Measurements from ENCODE around the gene RABGAP1L. TPM values are rescaled to one million over a fixed set of nuclear protein-coding genes. Genes with fewer than 3 reads are reported as not detected.
"Not testable (repeated sequence)": the region's sequence is repeated elsewhere in the genome, so short reads cannot be mapped to it uniquely, and the experiment has no call there.

Gene RABGAP1L
- total and polyA plus RNA-seq, 11 donors, result 18.6 to 195 (median 98.4) TPM

DNA sequence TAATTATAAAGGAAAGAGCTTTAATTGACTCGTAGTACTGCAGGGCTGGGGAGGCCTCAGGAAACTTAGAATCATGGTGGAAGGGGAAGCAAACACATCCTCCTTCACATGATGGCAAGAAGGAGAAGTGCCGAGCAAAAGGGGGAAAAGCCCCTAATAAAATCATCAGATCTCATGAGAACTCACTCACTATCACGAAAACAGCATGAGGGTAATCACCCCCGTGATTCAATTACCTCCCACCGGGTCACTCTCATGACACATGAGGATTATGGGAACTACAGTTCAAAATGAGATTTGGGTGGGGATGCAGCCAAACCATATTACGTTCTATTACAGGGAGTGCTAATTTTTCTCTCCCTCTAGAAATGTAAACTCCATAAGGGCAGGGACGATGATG lies 878.1 kb downstream of the RABGAP1L start:
- Histone ChIP-seq H3K27ac (no peak overlapping the region), H3K4me1 (no peaks in the 10 kb centered on the region), H3K9me3 (no peaks in the 10 kb centered on the region), H3K4me3 (no peak overlapping the region), H3K36me3 (no peaks in the 10 kb centered on the region), H3K27me3 (no peaks in the 10 kb centered on the region)
- ATAC-seq, result no peak
- intact Hi-C loops (cut with DNase I), result loop anchor here in 2 of 10 donors (10.0 kb wide), 1 partner anchor 277 kb away; no protein-coding TSS in a partner anchor
- no peak for TF ChIP-seq POLR2A (IDR thresholded peaks at IDR 0.05)
- TF ChIP-seq, protein P1, sequence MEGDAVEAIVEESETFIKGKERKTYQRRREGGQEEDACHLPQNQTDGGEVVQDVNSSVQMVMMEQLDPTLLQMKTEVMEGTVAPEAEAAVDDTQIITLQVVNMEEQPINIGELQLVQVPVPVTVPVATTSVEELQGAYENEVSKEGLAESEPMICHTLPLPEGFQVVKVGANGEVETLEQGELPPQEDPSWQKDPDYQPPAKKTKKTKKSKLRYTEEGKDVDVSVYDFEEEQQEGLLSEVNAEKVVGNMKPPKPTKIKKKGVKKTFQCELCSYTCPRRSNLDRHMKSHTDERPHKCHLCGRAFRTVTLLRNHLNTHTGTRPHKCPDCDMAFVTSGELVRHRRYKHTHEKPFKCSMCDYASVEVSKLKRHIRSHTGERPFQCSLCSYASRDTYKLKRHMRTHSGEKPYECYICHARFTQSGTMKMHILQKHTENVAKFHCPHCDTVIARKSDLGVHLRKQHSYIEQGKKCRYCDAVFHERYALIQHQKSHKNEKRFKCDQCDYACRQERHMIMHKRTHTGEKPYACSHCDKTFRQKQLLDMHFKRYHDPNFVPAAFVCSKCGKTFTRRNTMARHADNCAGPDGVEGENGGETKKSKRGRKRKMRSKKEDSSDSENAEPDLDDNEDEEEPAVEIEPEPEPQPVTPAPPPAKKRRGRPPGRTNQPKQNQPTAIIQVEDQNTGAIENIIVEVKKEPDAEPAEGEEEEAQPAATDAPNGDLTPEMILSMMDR (IDR thresholded peaks at IDR 0.05), result no peak
- DNase-seq, result no peak
- 55 to 66% (median 60%) methylated on average over 7 of the region's 7 CpGs for WGBS, 4 donors

DNA sequence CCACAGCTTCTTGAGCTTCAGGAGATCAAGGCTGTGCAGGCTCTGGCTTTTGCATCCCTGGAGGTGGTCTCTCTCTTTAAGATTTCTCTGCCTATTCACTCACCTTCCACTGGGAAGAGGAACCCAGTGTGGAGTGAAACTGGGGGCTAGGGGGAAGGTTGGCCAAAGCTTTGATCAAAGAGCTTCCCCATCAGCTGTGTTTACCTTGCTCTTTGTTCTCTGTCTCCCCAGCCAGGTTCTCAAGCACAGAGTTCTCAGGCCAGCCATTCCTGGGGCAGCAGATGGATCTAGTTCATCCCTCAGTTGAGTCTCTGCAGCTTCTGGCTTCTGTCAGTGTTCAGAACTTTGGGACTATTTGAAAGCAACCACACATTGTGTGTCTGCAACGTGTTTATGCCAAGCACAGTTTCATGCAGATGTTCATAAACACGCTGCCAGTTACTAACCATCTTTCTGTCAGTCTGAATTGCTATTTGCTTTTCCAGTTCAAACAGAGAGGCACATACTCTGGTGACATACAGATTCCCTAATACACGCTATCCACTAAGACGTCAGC lies 881.1 kb downstream of the RABGAP1L start:
- no peak for TF ChIP-seq POLR2A (IDR thresholded peaks at IDR 0.05)
- TF ChIP-seq, protein P1 (IDR thresholded peaks at IDR 0.05), result no peak
- H3K27me3 ChIP-seq, result peaks cover 0 to 4% (median 0%) of the 10 kb centered on the region in 9 donors
- H3K27ac ChIP-seq, result no peak overlapping the region
- H3K4me3 ChIP-seq, result no peak overlapping the region
- no peaks in the 10 kb centered on the region for H3K9me3 ChIP-seq
- no peaks in the 10 kb centered on the region for H3K36me3 ChIP-seq
- 66 to 79% (median 77%) methylated on average over 4 of the region's 4 CpGs for WGBS, 4 donors
- ATAC-seq (no peak), DNase-seq (no peak)
- intact Hi-C loops (cut with DNase I), result no loop called here
- no peaks in the 10 kb centered on the region for H3K4me1 ChIP-seq

DNA sequence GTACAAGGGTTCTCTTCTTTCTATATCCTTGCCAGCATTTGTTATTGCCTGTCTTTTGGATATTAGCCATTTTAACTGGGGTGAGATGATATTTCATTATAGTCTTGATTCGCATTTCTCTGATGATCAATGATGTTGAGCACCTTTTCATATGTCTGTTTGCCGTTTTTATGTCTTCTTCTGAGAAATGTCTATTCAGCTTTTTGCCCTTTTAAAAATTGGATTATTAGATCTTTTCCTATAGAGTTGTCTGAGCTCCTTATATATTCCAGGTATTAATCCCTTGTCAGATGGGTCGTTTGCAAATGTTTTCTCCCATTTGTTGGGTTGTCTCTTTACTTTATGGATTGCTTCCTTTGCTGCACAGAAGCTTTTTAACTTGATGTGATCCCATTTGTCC lies 883.3 kb downstream of the RABGAP1L start:
- intact Hi-C loops (cut with DNase I), result no loop called here
- no peak for TF ChIP-seq POLR2A (IDR thresholded peaks at IDR 0.05)
- TF ChIP-seq, protein P1 (IDR thresholded peaks at IDR 0.05), result no peak
- DNase-seq (no peak), ATAC-seq (no peak)
- Histone ChIP-seq H3K36me3 (no peaks in the 10 kb centered on the region), H3K4me1 (no peaks in the 10 kb centered on the region), H3K9me3 (no peaks in the 10 kb centered on the region), H3K27me3 (peaks cover 0 to 4% (median 0%) of the 10 kb centered on the region in 9 donors), H3K27ac (no peak overlapping the region), H3K4me3 (no peak overlapping the region)
- 78 to 82% (median 80%) methylated on average over 3 of the region's 3 CpGs for WGBS, 4 donors

DNA sequence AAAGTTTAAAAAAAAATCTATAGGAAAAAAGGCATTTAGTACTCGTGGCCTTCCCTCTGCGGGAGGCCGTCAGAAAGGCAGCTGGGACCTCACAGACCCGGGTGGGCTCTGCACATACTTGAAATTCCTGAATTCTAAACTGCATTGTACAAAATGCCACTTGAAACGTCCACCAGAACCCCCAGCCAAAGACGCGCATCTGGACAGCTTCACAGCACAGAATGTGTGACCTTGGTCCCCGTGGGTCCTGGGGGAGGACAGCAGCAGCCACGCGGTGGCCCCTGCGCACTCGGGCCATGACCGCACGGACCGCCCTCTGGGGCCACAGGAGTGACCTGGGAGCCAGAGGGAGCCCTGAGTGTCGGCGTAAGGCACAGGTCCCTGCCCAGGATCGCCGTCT lies 884.5 kb downstream of the RABGAP1L start:
- 47 to 53% (median 51%) methylated on average over 12 to 19 of the region's 19 CpGs for WGBS, 4 donors
- TF ChIP-seq, protein P1 (IDR thresholded peaks at IDR 0.05), result no peak
- no peaks in the 10 kb centered on the region for H3K4me1 ChIP-seq
- H3K27ac ChIP-seq, result no peak overlapping the region
- intact Hi-C loops (cut with DNase I), result no loop called here
- ATAC-seq, result no peak
- H3K36me3 ChIP-seq, result no peaks in the 10 kb centered on the region
- no peak for DNase-seq
- H3K27me3 ChIP-seq, result peaks cover 0 to 5% (median 0%) of the 10 kb centered on the region in 9 donors
- H3K4me3 ChIP-seq, result no peak overlapping the region
- no peaks in the 10 kb centered on the region for H3K9me3 ChIP-seq

DNA sequence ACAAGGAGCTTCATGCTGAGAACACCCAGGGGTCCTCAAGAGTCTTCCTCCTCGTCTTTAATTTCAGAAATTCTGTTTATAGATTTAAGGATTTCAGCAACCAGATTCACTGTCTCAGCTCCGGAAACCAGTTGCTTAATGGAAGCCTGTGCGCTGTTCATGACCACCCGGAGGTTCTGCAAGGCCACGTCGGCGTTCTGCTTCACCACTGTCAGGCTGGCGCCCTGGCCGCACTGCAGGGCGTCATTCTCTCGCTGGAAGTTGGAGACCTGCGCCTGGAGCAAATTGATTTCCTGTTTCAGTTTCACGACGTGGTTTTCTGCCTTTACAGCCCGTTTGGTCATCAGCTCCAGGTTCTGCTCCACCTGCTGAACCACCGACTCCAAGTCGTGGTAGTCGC lies 885.3 kb downstream of the RABGAP1L start:
- H3K27me3 ChIP-seq; intact Hi-C loops (cut with DNase I); DNase-seq; H3K9me3 ChIP-seq; ATAC-seq; H3K4me3 ChIP-seq; H3K27ac ChIP-seq; H3K36me3 ChIP-seq; H3K4me1 ChIP-seq: not testable (repeated sequence)
- 90 to 93% (median 91%) methylated on average over 18 of the region's 18 CpGs for WGBS, 4 donors
